ENCODE results near the gene PDE4B. TPM values are rescaled to one million over a fixed set of nuclear protein-coding genes. Genes with fewer than 3 reads are reported as not detected.

PDE4B gene
- total and polyA plus RNA-seq, 9 of the 15 experiments (the other 6 are each of a cell fraction or from before 2014, with no cell fraction given): 0.09 TPM; not detected in 8

DNA sequence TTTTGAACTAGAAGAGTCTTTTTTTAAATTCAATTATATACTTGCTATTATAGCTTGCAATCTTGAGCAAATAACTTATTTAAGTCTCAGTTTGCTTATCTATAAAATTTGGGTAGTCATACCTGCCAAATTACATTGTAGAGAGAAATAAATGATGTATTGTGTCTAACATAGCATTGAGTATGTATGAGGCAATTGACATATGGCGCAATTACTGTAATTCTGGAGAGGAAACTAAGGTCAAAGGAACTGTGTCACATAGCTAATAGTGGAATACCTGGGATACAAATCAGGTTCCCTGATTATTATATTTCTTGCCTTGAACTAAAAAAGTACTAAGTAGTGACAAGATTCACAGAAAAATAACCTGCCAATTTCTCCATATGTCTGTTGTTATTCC lies 302.5 kb downstream of the PDE4B start:
- BruUV-seq (replicated peaks): no TSS peak
- CTCF ChIA-PET (ENCODE audit: low intra/inter-chr PET ratio): no interaction called here
- no peak for FAIRE-seq
- no peak overlapping the region for H3K4me3 ChIP-seq
- no peaks in the 10 kb centered on the region for H3K4me1 ChIP-seq (replicated peaks in 1 of 2; ENCODE audit: control insufficient read depth in 2 of 2, insufficient read depth in 2 of 2, low read length in 2 of 2)
- 0% methylated on average over 1 of the region's 1 CpG for WGBS (ENCODE audit: insufficient coverage, low coverage, missing lambda C conversion rate)
- POLR2A ChIA-PET: no interaction called here
- in situ Hi-C loops (cut with MboI) (no loop called here), intact Hi-C loops (cut with micrococcal nuclease) (no loop called here)
- no peak overlapping the region for H3K27ac ChIP-seq (ENCODE audit: extremely low read depth, low read depth, low read length)
- no peaks in the 10 kb centered on the region for H3K9me3 ChIP-seq (replicated peaks; ENCODE audit: control insufficient read depth, insufficient read depth, low read depth, low read length)
- no peak for DNase-seq (ENCODE audit: extremely low read depth in 1 of 4, low spot score in 3 of 4)
- no peaks in the 10 kb centered on the region for H4K20me1 ChIP-seq (replicated peaks; ENCODE audit: control insufficient read depth, insufficient read depth, low read length)
- H3K9ac ChIP-seq (ENCODE audit: insufficient read depth in 1 of 2, low read depth in 2 of 2, low read length in 2 of 2): no peak overlapping the region
- no peaks in the 10 kb centered on the region for H3K9me1 ChIP-seq (ENCODE audit: control insufficient read depth, insufficient read depth, low read length)
- no peak overlapping the region for H2AFZ ChIP-seq (ENCODE audit: low read depth, low read length)
- no peaks in the 10 kb centered on the region for H3K79me2 ChIP-seq (ENCODE audit: control insufficient read depth, insufficient read depth, low read length)
- no peak for ATAC-seq
- no peaks in the 10 kb centered on the region for H3K36me3 ChIP-seq (ENCODE audit: control insufficient read depth, insufficient read depth, low read length)
- H3K27me3 ChIP-seq (ENCODE audit: control insufficient read depth in 2 of 2, insufficient read depth in 2 of 2, low read length in 2 of 2): no peaks in the 10 kb centered on the region
- no peak overlapping the region for H3K4me2 ChIP-seq (ENCODE audit: insufficient read depth, low read length)
- TF ChIP-seq, protein P1, sequence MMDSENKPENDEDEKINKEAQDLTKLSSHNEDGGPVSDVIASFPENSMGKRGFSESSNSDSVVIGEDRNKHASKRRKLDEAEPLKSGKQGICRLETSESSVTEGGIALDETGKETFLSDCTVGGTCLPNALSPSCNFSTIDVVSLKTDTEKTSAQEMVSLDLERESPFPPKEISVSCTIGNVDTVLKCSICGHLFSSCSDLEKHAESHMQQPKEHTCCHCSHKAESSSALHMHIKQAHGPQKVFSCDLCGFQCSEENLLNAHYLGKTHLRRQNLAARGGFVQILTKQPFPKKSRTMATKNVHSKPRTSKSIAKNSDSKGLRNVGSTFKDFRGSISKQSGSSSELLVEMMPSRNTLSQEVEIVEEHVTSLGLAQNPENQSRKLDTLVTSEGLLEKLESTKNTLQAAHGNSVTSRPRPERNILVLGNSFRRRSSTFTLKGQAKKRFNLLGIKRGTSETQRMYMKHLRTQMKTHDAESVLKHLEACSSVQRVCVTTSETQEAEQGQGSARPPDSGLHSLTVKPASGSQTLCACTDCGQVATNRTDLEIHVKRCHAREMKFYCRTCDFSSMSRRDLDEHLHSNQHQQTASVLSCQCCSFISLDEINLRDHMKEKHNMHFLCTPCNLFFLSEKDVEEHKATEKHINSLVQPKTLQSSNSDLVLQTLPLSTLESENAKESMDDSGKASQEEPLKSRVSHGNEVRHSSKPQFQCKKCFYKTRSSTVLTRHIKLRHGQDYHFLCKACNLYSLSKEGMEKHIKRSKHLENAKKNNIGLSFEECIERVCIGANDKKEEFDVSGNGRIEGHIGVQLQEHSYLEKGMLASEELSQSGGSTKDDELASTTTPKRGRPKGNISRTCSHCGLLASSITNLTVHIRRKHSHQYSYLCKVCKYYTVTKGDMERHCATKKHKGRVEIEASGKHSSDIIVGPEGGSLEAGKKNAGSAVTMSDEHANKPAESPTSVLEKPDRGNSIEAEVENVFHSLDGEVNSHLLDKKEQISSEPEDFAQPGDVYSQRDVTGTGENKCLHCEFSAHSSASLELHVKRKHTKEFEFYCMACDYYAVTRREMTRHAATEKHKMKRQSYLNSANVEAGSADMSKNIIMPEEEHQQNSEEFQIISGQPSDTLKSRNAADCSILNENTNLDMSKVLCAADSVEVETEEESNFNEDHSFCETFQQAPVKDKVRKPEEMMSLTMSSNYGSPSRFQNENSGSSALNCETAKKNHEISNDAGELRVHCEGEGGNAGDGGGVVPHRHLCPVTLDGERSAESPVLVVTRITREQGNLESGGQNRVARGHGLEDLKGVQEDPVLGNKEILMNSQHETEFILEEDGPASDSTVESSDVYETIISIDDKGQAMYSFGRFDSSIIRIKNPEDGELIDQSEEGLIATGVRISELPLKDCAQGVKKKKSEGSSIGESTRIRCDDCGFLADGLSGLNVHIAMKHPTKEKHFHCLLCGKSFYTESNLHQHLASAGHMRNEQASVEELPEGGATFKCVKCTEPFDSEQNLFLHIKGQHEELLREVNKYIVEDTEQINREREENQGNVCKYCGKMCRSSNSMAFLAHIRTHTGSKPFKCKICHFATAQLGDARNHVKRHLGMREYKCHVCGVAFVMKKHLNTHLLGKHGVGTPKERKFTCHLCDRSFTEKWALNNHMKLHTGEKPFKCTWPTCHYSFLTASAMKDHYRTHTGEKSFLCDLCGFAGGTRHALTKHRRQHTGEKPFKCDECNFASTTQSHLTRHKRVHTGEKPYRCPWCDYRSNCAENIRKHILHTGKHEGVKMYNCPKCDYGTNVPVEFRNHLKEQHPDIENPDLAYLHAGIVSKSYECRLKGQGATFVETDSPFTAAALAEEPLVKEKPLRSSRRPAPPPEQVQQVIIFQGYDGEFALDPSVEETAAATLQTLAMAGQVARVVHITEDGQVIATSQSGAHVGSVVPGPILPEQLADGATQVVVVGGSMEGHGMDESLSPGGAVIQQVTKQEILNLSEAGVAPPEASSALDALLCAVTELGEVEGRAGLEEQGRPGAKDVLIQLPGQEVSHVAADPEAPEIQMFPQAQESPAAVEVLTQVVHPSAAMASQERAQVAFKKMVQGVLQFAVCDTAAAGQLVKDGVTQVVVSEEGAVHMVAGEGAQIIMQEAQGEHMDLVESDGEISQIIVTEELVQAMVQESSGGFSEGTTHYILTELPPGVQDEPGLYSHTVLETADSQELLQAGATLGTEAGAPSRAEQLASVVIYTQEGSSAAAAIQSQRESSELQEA (IDR thresholded peaks at IDR 0.05; ENCODE audit: low read depth): no peak
- TF ChIP-seq, protein P2, sequence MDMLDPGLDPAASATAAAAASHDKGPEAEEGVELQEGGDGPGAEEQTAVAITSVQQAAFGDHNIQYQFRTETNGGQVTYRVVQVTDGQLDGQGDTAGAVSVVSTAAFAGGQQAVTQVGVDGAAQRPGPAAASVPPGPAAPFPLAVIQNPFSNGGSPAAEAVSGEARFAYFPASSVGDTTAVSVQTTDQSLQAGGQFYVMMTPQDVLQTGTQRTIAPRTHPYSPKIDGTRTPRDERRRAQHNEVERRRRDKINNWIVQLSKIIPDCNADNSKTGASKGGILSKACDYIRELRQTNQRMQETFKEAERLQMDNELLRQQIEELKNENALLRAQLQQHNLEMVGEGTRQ (CRISPR knock-in tag; IDR thresholded peaks at IDR 0.05): no peak
- TF ChIP-seq GABPB1 (CRISPR knock-in tag; IDR thresholded peaks at IDR 0.05) (no peak), CREBBP (IDR thresholded peaks at IDR 0.05; ENCODE audit: low read depth, low read length) (no peak), BHLHE40 (IDR thresholded peaks at IDR 0.05; ENCODE audit: low read length) (no peak), MCM5 (IDR thresholded peaks at IDR 0.05; ENCODE audit: low read depth) (no peak), MECOM (CRISPR knock-in tag; IDR thresholded peaks at IDR 0.05) (no peak), PPARD (CRISPR knock-in tag; IDR thresholded peaks at IDR 0.05) (no peak), RUNX1 (IDR thresholded peaks at IDR 0.05; ENCODE audit: low read depth) (no peak)
- TF ChIP-seq, protein P3, sequence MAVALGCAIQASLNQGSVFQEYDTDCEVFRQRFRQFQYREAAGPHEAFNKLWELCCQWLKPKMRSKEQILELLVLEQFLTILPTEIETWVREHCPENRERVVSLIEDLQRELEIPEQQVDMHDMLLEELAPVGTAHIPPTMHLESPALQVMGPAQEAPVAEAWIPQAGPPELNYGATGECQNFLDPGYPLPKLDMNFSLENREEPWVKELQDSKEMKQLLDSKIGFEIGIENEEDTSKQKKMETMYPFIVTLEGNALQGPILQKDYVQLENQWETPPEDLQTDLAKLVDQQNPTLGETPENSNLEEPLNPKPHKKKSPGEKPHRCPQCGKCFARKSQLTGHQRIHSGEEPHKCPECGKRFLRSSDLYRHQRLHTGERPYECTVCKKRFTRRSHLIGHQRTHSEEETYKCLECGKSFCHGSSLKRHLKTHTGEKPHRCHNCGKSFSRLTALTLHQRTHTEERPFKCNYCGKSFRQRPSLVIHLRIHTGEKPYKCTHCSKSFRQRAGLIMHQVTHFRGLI (CRISPR knock-in tag; IDR thresholded peaks at IDR 0.05): no peak
- TF ChIP-seq, protein P4, sequence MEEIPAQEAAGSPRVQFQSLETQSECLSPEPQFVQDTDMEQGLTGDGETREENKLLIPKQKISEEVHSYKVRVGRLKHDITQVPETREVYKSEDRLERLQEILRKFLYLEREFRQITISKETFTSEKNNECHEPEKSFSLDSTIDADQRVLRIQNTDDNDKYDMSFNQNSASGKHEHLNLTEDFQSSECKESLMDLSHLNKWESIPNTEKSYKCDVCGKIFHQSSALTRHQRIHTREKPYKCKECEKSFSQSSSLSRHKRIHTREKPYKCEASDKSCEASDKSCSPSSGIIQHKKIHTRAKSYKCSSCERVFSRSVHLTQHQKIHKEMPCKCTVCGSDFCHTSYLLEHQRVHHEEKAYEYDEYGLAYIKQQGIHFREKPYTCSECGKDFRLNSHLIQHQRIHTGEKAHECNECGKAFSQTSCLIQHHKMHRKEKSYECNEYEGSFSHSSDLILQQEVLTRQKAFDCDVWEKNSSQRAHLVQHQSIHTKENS (CRISPR knock-in tag; IDR thresholded peaks at IDR 0.05): no peak
- TF ChIP-seq, protein P5, sequence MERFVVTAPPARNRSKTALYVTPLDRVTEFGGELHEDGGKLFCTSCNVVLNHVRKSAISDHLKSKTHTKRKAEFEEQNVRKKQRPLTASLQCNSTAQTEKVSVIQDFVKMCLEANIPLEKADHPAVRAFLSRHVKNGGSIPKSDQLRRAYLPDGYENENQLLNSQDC (CRISPR knock-in tag; IDR thresholded peaks at IDR 0.05): no peak
